T-helper 9 cell (primary cell): ENCODE data around the gene GNG8.
"Not testable (repeated sequence)": the region's sequence is repeated elsewhere in the genome, so short reads cannot be mapped to it uniquely, and the experiment has no call there.

Experiments
- DNase-seq: peaks from one replicate; pipeline ENCODE4 v3.0.0-alpha.2; 2020

Gene GNG8

GRCh38 chr19:46644720-46645119 is 8.7 kb upstream of the GNG8 start:
- DNase-seq, result no peak

- no peak for DNase-seq
Observed at GRCh38 chr19:46640656-46641055, 4.7 kb upstream of the GNG8 start.

GRCh38 chr19:46639358-46640182 is 3.6 kb upstream of the GNG8 start:
- DNase-seq, result no peak

- no peak for DNase-seq
Observed at GRCh38 chr19:46637224-46637623, 1.2 kb upstream of the GNG8 start.

GRCh38 chr19:46634656-46635218 is 1.3 kb downstream of the GNG8 start:
- no peak for DNase-seq

- peak; percentile 98 for DNase-seq
Observed at GRCh38 chr19:46634045-46634655, 1.9 kb downstream of the GNG8 start.

- DNase-seq, result no peak
Observed at GRCh38 chr19:46633130-46633529, 2.9 kb downstream of the GNG8 start.

- no peak for DNase-seq
Observed at GRCh38 chr19:46631481-46631880, 4.5 kb downstream of the GNG8 start.

GRCh38 chr19:46630586-46631205 is 5.3 kb downstream of the GNG8 start:
- DNase-seq, result no peak

GRCh38 chr19:46629546-46630025 is 6.4 kb downstream of the GNG8 start:
- DNase-seq, result no peak

- not testable (repeated sequence) for DNase-seq
Observed at GRCh38 chr19:46628970-46629369, 7.0 kb downstream of the GNG8 start.

- DNase-seq, result no peak
Observed at GRCh38 chr19:46626446-46626845, 9.6 kb downstream of the GNG8 start.

GRCh38 chr19:46625731-46626130 is 10.3 kb downstream of the GNG8 start:
- no peak for DNase-seq

- DNase-seq, result no peak
Observed at GRCh38 chr19:46624958-46625661, 10.9 kb downstream of the GNG8 start, which contains the start of gene PTGIR. Gene PTGIR (minus strand): TSS chr19:46625089. CDS start chr19:46624225, 864 bp downstream.

- DNase-seq, result no peak
Observed at GRCh38 chr19:46623915-46624502, 12.0 kb downstream of the GNG8 start.

GRCh38 chr19:46622118-46622446 is 13.9 kb downstream of the GNG8 start:
- DNase-seq, result no peak

GRCh38 chr19:46621191-46622117 is 14.5 kb downstream of the GNG8 start:
- no peak for DNase-seq

- DNase-seq, result no peak
Observed at GRCh38 chr19:46620716-46621115, 15.3 kb downstream of the GNG8 start.

GRCh38 chr19:46620267-46620666 is 15.7 kb downstream of the GNG8 start:
- no peak for DNase-seq

GRCh38 chr19:46618670-46619231 is 17.3 kb downstream of the GNG8 start:
- DNase-seq, result no peak

- no peak for DNase-seq
Observed at GRCh38 chr19:46617601-46618000, 18.4 kb downstream of the GNG8 start.
